ENCODE results near the gene USP17L27.
A peak's percentile ranks its signal among the peaks of the same experiment; 100 is the strongest.
"Not testable (repeated sequence)": the region's sequence is repeated elsewhere in the genome, so short reads cannot be mapped to it uniquely, and the experiment has no call there.

USP17L27 gene, protein sequence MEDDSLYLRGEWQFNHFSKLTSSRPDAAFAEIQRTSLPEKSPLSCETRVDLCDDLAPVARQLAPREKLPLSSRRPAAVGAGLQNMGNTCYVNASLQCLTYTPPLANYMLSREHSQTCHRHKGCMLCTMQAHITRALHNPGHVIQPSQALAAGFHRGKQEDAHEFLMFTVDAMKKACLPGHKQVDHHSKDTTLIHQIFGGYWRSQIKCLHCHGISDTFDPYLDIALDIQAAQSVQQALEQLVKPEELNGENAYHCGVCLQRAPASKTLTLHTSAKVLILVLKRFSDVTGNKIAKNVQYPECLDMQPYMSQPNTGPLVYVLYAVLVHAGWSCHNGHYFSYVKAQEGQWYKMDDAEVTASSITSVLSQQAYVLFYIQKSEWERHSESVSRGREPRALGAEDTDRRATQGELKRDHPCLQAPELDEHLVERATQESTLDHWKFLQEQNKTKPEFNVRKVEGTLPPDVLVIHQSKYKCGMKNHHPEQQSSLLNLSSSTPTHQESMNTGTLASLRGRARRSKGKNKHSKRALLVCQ

DNA sequence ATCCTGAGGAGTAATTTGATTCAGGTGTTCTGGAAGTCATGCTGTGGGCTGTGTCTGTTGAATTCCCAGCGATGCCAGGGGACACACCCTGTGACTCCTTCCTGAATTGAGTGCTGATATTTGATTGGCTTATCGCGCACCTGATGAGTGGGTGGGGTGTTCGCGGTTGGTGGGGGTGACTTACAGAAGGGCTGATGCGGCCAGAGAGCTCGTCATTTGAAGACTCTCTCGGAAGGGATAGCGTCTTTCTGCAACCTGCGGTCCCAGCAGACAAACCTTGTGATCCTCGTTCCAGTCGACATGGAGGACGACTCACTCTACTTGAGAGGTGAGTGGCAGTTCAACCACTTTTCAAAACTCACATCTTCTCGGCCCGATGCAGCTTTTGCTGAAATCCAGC lies at the start of gene USP17L27:
TSS of gene USP17L27 (plus strand) at position 301 of the 400 bp plus-strand sequence. CDS start at position 301, 0 bp downstream.
- DNase-seq: not testable (repeated sequence)

DNA sequence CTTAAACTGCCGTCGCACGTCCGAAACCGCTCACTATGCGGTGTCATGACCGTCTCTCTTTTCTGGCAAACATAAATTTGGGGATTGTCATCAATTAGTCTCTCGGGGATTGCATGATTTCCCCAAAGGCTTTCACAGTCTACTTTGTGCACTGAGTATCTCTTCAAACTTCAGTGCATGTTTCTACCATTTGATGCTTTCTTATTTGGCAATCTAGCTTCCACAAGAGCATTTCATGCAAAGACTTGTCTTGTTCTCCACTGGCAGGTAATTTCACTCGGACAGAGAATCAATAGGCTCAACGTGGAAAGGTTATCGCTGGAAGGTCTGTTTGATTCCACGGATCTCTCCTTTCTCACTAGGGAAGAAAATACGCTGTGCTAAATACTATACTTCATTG lies 19.8 kb upstream of the USP17L27 start:
- not testable (repeated sequence) for DNase-seq

DNA sequence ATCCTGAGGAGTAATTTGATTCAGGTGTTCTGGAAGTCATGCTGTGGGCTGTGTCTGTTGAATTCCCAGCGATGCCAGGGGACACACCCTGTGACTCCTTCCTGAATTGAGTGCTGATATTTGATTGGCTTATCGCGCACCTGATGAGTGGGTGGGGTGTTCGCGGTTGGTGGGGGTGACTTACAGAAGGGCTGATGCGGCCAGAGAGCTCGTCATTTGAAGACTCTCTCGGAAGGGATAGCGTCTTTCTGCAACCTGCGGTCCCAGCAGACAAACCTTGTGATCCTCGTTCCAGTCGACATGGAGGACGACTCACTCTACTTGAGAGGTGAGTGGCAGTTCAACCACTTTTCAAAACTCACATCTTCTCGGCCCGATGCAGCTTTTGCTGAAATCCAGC lies 19.1 kb upstream of the USP17L27 start, which contains the start of gene USP17L24:
TSS of gene USP17L24 (plus strand) at position 301 of the 400 bp plus-strand sequence. CDS start at position 301, 0 bp downstream.
- DNase-seq: not testable (repeated sequence)

DNA sequence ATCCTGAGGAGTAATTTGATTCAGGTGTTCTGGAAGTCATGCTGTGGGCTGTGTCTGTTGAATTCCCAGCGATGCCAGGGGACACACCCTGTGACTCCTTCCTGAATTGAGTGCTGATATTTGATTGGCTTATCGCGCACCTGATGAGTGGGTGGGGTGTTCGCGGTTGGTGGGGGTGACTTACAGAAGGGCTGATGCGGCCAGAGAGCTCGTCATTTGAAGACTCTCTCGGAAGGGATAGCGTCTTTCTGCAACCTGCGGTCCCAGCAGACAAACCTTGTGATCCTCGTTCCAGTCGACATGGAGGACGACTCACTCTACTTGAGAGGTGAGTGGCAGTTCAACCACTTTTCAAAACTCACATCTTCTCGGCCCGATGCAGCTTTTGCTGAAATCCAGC lies 14.3 kb upstream of the USP17L27 start, which contains the start of gene USP17L25:
TSS of gene USP17L25 (plus strand) at position 301 of the 400 bp plus-strand sequence. CDS start at position 301, 0 bp downstream.
- not testable (repeated sequence) for DNase-seq

DNA sequence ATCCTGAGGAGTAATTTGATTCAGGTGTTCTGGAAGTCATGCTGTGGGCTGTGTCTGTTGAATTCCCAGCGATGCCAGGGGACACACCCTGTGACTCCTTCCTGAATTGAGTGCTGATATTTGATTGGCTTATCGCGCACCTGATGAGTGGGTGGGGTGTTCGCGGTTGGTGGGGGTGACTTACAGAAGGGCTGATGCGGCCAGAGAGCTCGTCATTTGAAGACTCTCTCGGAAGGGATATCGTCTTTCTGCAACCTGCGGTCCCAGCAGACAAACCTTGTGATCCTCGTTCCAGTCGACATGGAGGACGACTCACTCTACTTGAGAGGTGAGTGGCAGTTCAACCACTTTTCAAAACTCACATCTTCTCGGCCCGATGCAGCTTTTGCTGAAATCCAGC lies 9.6 kb upstream of the USP17L27 start, which contains the start of gene USP17L26:
TSS of gene USP17L26 (plus strand) at position 301 of the 400 bp plus-strand sequence. CDS start at position 301, 0 bp downstream.
- not testable (repeated sequence) for DNase-seq

- not testable (repeated sequence) for DNase-seq
Measured at GRCh38 chr4:9339103-9339502, 4.8 kb upstream of the USP17L27 start, which contains the start of gene USP17L5. Gene USP17L5 (plus strand): TSS chr4:9339403. CDS start chr4:9339403, 0 bp downstream.

- DNase-seq: not testable (repeated sequence)
Measured at GRCh38 chr4:9348593-9348992, 4.6 kb downstream of the USP17L27 start, which contains the start of gene USP17L28. Gene USP17L28 (plus strand): TSS chr4:9348893. CDS start chr4:9348893, 0 bp downstream.

- not testable (repeated sequence) for DNase-seq
Measured at GRCh38 chr4:9350866-9351265, 6.9 kb downstream of the USP17L27 start.

DNA sequence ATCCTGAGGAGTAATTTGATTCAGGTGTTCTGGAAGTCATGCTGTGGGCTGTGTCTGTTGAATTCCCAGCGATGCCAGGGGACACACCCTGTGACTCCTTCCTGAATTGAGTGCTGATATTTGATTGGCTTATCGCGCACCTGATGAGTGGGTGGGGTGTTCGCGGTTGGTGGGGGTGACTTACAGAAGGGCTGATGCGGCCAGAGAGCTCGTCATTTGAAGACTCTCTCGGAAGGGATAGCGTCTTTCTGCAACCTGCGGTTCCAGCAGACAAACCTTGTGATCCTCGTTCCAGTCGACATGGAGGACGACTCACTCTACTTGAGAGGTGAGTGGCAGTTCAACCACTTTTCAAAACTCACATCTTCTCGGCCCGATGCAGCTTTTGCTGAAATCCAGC lies 9.4 kb downstream of the USP17L27 start, which contains the start of gene USP17L29:
TSS of gene USP17L29 (plus strand) at position 301 of the 400 bp plus-strand sequence. CDS start at position 301, 0 bp downstream.
- not testable (repeated sequence) for DNase-seq

DNA sequence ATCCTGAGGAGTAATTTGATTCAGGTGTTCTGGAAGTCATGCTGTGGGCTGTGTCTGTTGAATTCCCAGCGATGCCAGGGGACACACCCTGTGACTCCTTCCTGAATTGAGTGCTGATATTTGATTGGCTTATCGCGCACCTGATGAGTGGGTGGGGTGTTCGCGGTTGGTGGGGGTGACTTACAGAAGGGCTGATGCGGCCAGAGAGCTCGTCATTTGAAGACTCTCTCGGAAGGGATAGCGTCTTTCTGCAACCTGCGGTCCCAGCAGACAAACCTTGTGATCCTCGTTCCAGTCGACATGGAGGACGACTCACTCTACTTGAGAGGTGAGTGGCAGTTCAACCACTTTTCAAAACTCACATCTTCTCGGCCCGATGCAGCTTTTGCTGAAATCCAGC lies 18.9 kb downstream of the USP17L27 start, which contains the start of gene USP17L30:
TSS of gene USP17L30 (plus strand) at position 301 of the 400 bp plus-strand sequence. CDS start at position 301, 0 bp downstream.
- not testable (repeated sequence) for DNase-seq

GRCh38 chr4:9379881-9380280 lies 35.9 kb downstream of the USP17L27 start:
- DNase-seq: not testable (repeated sequence)

- peak; percentile 42 for DNase-seq
Measured at GRCh38 chr4:9381012-9381534, 37.1 kb downstream of the USP17L27 start.

DNA sequence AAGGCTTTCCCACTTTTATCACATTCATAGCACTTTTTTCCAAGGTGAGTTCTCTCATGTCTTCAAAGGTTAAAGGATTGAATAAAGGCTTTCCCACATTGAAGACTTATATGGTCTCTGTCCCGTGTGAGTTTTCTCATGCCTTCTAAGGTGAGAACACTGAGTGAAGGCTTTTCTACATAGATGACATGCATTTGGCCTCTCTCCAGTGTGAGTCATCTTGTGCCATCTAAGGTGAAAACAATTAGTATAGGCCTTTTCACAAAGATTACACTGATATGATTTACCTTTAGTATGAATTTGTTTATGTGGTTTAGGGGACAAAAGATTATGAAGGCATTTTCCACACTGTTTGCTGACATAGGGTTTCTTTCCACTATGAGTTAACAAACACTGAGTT lies 40.2 kb downstream of the USP17L27 start:
- DNase-seq: no peak

DNA sequence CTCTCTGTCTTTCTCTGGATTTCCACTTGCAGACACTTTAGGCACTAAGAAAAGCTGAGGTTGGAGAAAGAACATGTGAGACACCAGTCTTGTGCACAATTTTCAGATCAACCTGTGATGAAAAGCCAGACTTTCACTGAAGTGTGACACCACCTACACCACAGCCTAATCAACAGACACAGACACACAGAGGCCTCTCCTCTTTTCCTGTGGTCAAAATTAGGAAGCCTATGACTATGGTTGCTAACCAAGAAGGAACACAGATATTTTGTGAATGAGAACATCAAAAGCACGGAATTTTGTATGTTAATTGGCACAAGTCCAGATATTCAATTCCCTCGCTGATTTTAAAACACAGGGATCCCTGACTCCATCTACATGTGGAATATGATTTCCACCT lies 45.1 kb downstream of the USP17L27 start:
- DNase-seq: not testable (repeated sequence)
